Muscle of leg (tissue), 11 donors: ENCODE measurements around the gene RTL1. TPM values are rescaled to one million over a fixed set of nuclear protein-coding genes. Genes with fewer than 3 reads are reported as not detected.
A peak's percentile ranks its signal among the peaks of the same experiment; 100 is the strongest.

Experiments used
- DNase-seq: peaks from one replicate; pipeline ENCODE4 v3.0.0; 2013
- H3K27ac ChIP-seq: one replicate; pipeline ENCODE4 v1.5.1; 2013; ENCODE audit warnings: mild to moderate bottlenecking, low read length, control low read depth
- H3K27me3 ChIP-seq: one replicate; pipeline ENCODE4 v1.6.1; 2013; ENCODE audit warnings: low read length; ENCODE audit not compliant: control insufficient read depth, insufficient read depth
- H3K36me3 ChIP-seq: one replicate; pipeline ENCODE4 v1.6.1; 2013; ENCODE audit warnings: low read length; ENCODE audit not compliant: control insufficient read depth, insufficient read depth
- H3K4me1 ChIP-seq: one replicate; pipeline ENCODE4 v1.6.1; 2013; ENCODE audit warnings: low read length; ENCODE audit not compliant: control insufficient read depth, insufficient read depth
- H3K4me3 ChIP-seq: one replicate; pipeline ENCODE4 v1.5.1; 2013; ENCODE audit warnings: low read length, control low read depth
- H3K9me3 ChIP-seq: replicated peaks from 2 replicates; pipeline ENCODE4 v1.6.1; 2013; ENCODE audit warnings: low read depth, low read length; ENCODE audit not compliant: control insufficient read depth
- WGBS: methylation state at CpG from one replicate; pipeline ENCODE4 v1.1.5; 2013; ENCODE audit warnings: missing lambda C conversion rate; ENCODE audit not compliant: insufficient coverage; 5-methylcytosine and 5-hydroxymethylcytosine counted together
- polyA plus RNA-seq, 8 donors: library from polyadenylated mRNA; unstranded; fragments of 120-200 nt; gene quantifications; one replicate each; pipeline versions ENCODE4 v1.2.1 to v1.2.3, GENCODE V29; 2013; ENCODE audit warnings: inconsistent platforms in 1 of 8, low replicate concordance in 1 of 8; ENCODE audit not compliant: insufficient read length in 8 of 8, insufficient read depth in 1 of 8
- total RNA-seq: library from RNA; stranded (reverse); fragments of 120-200 nt; gene quantifications from one replicate; pipeline ENCODE4 v1.2.4, GENCODE V29; 2013

RTL1 gene
- total and polyA plus RNA-seq, 9 donors, result 12.8 to 58.1 (median 43.0) TPM

GRCh38 chr14:100891501-100892445 lies 11.7 kb downstream of the RTL1 start:
- peaks cover 73% of the 10 kb centered on the region for H3K4me1 ChIP-seq
- WGBS, result 88% methylated on average over 9 of the region's 13 CpGs
- DNase-seq, result peak; percentile 62
- no peaks in the 10 kb centered on the region for H3K27me3 ChIP-seq
- H3K36me3 ChIP-seq, result peaks cover 71% of the 10 kb centered on the region
- no peaks in the 10 kb centered on the region for H3K9me3 ChIP-seq
- no peak overlapping the region for H3K4me3 ChIP-seq
- peak overlapping the region; percentile 88 for H3K27ac ChIP-seq

GRCh38 chr14:100891051-100891450 lies 12.5 kb downstream of the RTL1 start:
- H3K27me3 ChIP-seq, result no peaks in the 10 kb centered on the region
- H3K9me3 ChIP-seq, result no peaks in the 10 kb centered on the region
- peaks cover 65% of the 10 kb centered on the region for H3K4me1 ChIP-seq
- H3K36me3 ChIP-seq, result peaks cover 65% of the 10 kb centered on the region
- no peak overlapping the region for H3K4me3 ChIP-seq
- DNase-seq, result no peak
- WGBS, result 93% methylated on average over 3 of the region's 10 CpGs
- H3K27ac ChIP-seq, result peak overlapping the region; percentile 88

DNA sequence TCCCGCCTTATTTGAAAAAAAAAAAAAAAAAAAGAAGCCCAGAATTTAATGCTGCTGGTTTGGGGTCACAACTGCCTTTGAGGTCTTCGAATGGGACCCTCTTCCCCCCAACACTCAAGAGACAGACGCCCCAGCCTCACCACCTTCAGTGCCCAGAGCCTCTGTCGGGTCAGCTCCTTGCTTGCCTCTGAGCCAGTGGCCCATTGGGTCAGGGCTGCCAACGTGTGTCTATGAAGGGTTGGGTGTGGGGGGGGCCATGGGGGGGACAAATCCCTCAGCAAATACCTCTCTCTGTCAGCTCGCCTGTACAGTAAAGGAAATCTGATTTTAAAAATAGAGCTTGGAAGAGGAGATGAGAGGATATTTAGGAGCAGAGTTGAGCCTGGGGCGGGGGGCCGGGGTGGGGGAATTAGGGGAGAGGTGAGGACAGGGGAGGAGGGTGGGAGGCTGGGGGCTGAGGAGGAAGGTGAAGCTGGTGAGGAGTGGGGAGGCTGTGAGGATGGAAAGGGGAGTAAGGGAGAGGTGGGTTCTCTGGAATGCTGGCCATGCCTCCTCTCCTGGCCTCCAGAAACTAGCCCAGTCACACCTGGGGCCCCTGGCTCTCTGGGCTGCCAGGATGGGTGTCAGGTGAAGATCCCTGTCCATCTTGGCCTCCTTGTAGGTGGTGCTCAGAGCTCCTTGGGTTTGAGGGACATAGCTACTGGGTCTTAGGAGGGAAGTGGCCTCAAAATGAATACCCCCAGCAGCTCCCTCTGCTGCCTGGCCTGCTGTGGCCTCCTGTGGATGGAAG lies 13.3 kb downstream of the RTL1 start:
- Histone ChIP-seq H3K27me3 (no peaks in the 10 kb centered on the region), H3K9me3 (no peaks in the 10 kb centered on the region), H3K4me1 (peaks cover 68% of the 10 kb centered on the region), H3K27ac (peak overlapping the region; percentile 90), H3K36me3 (peaks cover 67% of the 10 kb centered on the region), H3K4me3 (peak overlapping the region; percentile 38)
- DNase-seq, result no peak
- WGBS, result 93% methylated on average over 2 of the region's 8 CpGs

GRCh38 chr14:100889641-100890040 lies 13.9 kb downstream of the RTL1 start:
- no peak for DNase-seq
- peaks cover 68% of the 10 kb centered on the region for H3K4me1 ChIP-seq

GRCh38 chr14:100888789-100889315 lies 14.7 kb downstream of the RTL1 start:
- no peaks in the 10 kb centered on the region for H3K9me3 ChIP-seq
- 47% methylated on average over 2 of the region's 5 CpGs for WGBS
- peak overlapping the region; percentile 90 for H3K27ac ChIP-seq
- H3K4me3 ChIP-seq, result peak overlapping the region; percentile 38
- peaks cover 67% of the 10 kb centered on the region for H3K36me3 ChIP-seq
- H3K4me1 ChIP-seq, result peaks cover 70% of the 10 kb centered on the region
- H3K27me3 ChIP-seq, result no peaks in the 10 kb centered on the region
- DNase-seq, result no peak

More at GRCh38 chr14:100889641-100890040, 13.9 kb downstream of the RTL1 start:
- peaks cover 67% of the 10 kb centered on the region for H3K36me3 ChIP-seq
- H3K9me3 ChIP-seq, result no peaks in the 10 kb centered on the region
- H3K4me3 ChIP-seq, result peak overlapping the region; percentile 38
- H3K27ac ChIP-seq, result peak overlapping the region; percentile 90
- WGBS, result 72% methylated on average over 3 of the region's 6 CpGs
- no peaks in the 10 kb centered on the region for H3K27me3 ChIP-seq

DNA sequence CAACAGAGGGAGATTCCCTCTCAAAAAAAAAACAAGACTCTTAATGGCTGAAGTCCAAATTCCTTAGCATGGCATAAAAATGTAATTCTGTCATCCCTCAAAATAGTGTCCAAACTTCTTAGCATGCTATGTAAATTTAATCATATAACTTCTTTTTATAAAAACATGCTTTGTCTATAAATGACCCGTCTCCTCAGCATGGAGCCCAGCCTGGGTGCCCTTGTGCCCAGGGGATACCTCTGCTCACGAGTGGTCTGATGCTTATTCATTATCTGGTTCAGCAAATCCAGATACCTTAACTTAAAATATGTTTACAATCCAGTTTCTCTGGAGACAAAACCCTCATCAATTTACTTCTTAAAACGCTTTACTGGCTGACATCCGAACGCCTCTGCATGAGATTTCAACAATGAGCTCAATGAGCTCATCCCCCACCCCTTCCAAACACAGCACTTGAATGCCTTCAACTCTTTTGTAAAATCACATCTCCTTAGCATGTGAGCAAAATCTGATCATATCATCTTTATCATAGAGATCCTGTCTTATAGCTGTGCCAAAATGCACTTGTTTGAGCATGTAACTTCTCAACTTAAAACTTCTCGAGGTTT lies 15.7 kb downstream of the RTL1 start:
- no peaks in the 10 kb centered on the region for H3K9me3 ChIP-seq
- peak overlapping the region; percentile 76 for H3K27ac ChIP-seq
- DNase-seq, result peak; percentile 84
- H3K27me3 ChIP-seq, result no peaks in the 10 kb centered on the region
- 11% methylated on average over 4 of the region's 6 CpGs for WGBS
- H3K36me3 ChIP-seq, result peaks cover 67% of the 10 kb centered on the region
- peaks cover 69% of the 10 kb centered on the region for H3K4me1 ChIP-seq
- peak overlapping the region; percentile 38 for H3K4me3 ChIP-seq

GRCh38 chr14:100885617-100886016 lies 17.9 kb downstream of the RTL1 start:
- Histone ChIP-seq H3K4me1 (peaks cover 69% of the 10 kb centered on the region), H3K27me3 (no peaks in the 10 kb centered on the region), H3K27ac (peak overlapping the region; percentile 76), H3K9me3 (no peaks in the 10 kb centered on the region), H3K4me3 (peak overlapping the region; percentile 14), H3K36me3 (peaks cover 71% of the 10 kb centered on the region)
- peak; percentile 86 for DNase-seq
- whole genome bisulfite sequencing, result 7% methylated on average over 3 of the region's 5 CpGs

- Histone ChIP-seq H3K9me3 (no peaks in the 10 kb centered on the region), H3K27ac (peak overlapping the region; percentile 76), H3K4me3 (no peak overlapping the region), H3K27me3 (no peaks in the 10 kb centered on the region), H3K4me1 (peaks cover 71% of the 10 kb centered on the region), H3K36me3 (peaks cover 72% of the 10 kb centered on the region)
- WGBS, result no CpG with 5 or more reads among the region's 2 CpGs
- no peak for DNase-seq
These were observed 18.3 kb downstream of the RTL1 start for GRCh38 chr14:100885196-100885595.

DNA sequence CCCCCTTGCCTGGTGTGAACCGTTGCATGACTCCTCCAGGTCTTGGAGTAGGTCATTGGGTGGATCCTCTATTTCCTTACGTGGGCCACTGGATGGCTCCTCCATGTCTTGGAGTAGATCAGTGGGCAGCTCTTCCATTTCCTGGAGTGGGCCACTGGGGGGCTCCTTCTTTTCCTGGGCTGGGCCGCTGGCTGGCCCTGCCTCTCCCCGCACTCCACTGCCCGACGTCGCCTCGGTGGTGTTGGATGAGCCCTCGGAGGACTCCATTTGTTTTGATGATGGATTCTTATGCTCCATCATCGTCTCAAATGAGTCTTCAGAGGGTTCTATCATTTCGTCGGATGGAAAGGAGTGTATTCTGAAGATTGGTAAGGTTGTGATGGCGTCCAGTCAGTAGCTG lies 19.1 kb downstream of the RTL1 start:
- Histone ChIP-seq H3K4me1 (peaks cover 68% of the 10 kb centered on the region), H3K36me3 (peaks cover 70% of the 10 kb centered on the region), H3K4me3 (no peak overlapping the region), H3K27me3 (no peaks in the 10 kb centered on the region), H3K9me3 (no peaks in the 10 kb centered on the region), H3K27ac (peak overlapping the region; percentile 76)
- no peak for DNase-seq
- WGBS, result 75% methylated on average over 3 of the region's 13 CpGs
